ENCODE data around the gene RALGPS1. TPM values are rescaled to one million over a fixed set of nuclear protein-coding genes. Genes with fewer than 3 reads are reported as not detected.

The RALGPS1 gene
- total and polyA plus RNA-seq, 2 of the 8 experiments (the other 6 are each of a cell fraction or from before 2014, with no cell fraction given), result 20.0 to 23.5 TPM

GRCh38 chr9:127155314-127155960, 240.9 kb downstream of the RALGPS1 start:
- Histone ChIP-seq H2BK12ac (ENCODE audit: low read depth, low read length) (no peak overlapping the region), H3K23ac (ENCODE audit: insufficient read length) (no peak overlapping the region), H3K23me2 (ENCODE audit: low read depth, low read length) (no peaks in the 10 kb centered on the region), H3K14ac (ENCODE audit: insufficient read length) (no peak overlapping the region), H3K27me3 (replicated peaks in 1 of 4; ENCODE audit: control insufficient read depth in 3 of 4, extremely low read depth in 1 of 4, insufficient read depth in 3 of 4, low read length in 3 of 4) (no peaks in the 10 kb centered on the region), H2BK5ac (ENCODE audit: low read depth, low read length) (no peak overlapping the region), H3K36me3 (ENCODE audit: control insufficient read depth in 2 of 4, insufficient read depth in 4 of 4, low read length in 3 of 4) (no peaks in the 10 kb centered on the region), H2BK120ac (replicated peaks; ENCODE audit: low read depth, low read length) (no peak overlapping the region), H2AK5ac (ENCODE audit: low read depth, low read length) (no peak overlapping the region), H2BK15ac (ENCODE audit: low read length) (no peak overlapping the region), H3K4me1 (replicated peaks in 1 of 4; ENCODE audit: control insufficient read depth in 3 of 4, insufficient read depth in 4 of 4, low read length in 3 of 4) (peaks cover 3 to 13% (median 6%) of the 10 kb centered on the region in 4 experiments), H3K4me3 (ENCODE audit: extremely low read depth in 1 of 4, insufficient read depth in 2 of 4, low read depth in 3 of 4, low read length in 4 of 4) (no peak overlapping the region), H3K4ac (replicated peaks; ENCODE audit: insufficient read length, low read depth, low read length) (no peak overlapping the region), H3K4me2 (ENCODE audit: insufficient read depth in 1 of 2, low read depth in 2 of 2, low read length in 2 of 2) (no peak overlapping the region), H4K8ac (ENCODE audit: extremely low read depth, insufficient read depth, low read length) (no peak overlapping the region), H3K18ac (ENCODE audit: extremely low read depth, low read length) (no peak overlapping the region), H2BK20ac (ENCODE audit: low read length) (no peak overlapping the region), H3K79me2 (ENCODE audit: control insufficient read depth in 1 of 2, insufficient read depth in 2 of 2, low read length in 2 of 2) (no peaks in the 10 kb centered on the region), H2AFZ (ENCODE audit: low read length) (no peak overlapping the region), H3K27ac (ENCODE audit: low read depth, low read length) (0 out of 2 replicates have a peak overlapping the region, but pooled peaks have one; percentile 48), H4K5ac (ENCODE audit: insufficient read length, low read depth, low read length) (no peak overlapping the region), H3K79me1 (ENCODE audit: low read depth, low read length) (no peaks in the 10 kb centered on the region), H3K56ac (replicated peaks; ENCODE audit: insufficient read length, low read depth, low read length) (no peak overlapping the region), H3K9me3 (ENCODE audit: insufficient read depth in 2 of 2, low read depth in 1 of 2, low read length in 1 of 2) (no peaks in the 10 kb centered on the region), H3K9ac (replicated peaks in 1 of 4; ENCODE audit: extremely low read depth in 1 of 4, low read depth in 3 of 4, low read length in 3 of 4) (no peak overlapping the region), H4K20me1 (replicated peaks in 1 of 2; ENCODE audit: control insufficient read depth in 1 of 2, insufficient read depth in 2 of 2, low read length in 2 of 2) (peaks cover 0 to 1% of the 10 kb centered on the region in 2 experiments), H4K91ac (replicated peaks; ENCODE audit: insufficient read length, low read length) (no peak overlapping the region)
- ChIA-PET CTCF (ENCODE audit: partially characterized antibody) (interaction anchor here (0.5 to 1.4 kb wide), 3 partner anchors 9 to 190 kb away, joined by 3 read pairs; partner anchors contain the start of gene ANGPTL2), POLR2A (ENCODE audit: partially characterized antibody) (no interaction called here)
- FAIRE-seq (no peak), DNase-seq (ENCODE audit: low read depth in 1 of 2, low spot score in 2 of 2) (peak in 1 of 2 experiments; percentile 41)
- TF ChIP-seq TBP (IDR thresholded peaks at IDR 0.05; ENCODE audit: low read depth, low read length), result no peak
- no peak for TF ChIP-seq TAF7 (optimal IDR thresholded peaks at IDR 0.05; ENCODE audit: borderline replicate concordance, low read depth, low read length)
- TF ChIP-seq POU5F1 (IDR thresholded peaks at IDR 0.05; ENCODE audit: low read depth, low read length), result no peak
- no peak for TF ChIP-seq HDAC6 (IDR thresholded peaks at IDR 0.05; ENCODE audit: low read depth, low read length)
- 88% methylated on average over 5 of the region's 5 CpGs; no CpG with 5 or more reads in 1 of the 2 experiments for WGBS, 2 experiments (ENCODE audit: extremely low coverage in 1 of 2, insufficient coverage in 1 of 2, insufficient read length in 1 of 2, insufficient replicate concordance in 2 of 2, low coverage in 1 of 2, low lambda C conversion rate in 2 of 2, missing lambda C conversion rate in 1 of 2)

Measured in H1 (cell line).